ENCODE results near the gene ASIC4. TPM values are rescaled to one million over a fixed set of nuclear protein-coding genes. Genes with fewer than 3 reads are reported as not detected.

Gene ASIC4
- total and polyA plus RNA-seq, 2 of the 8 experiments (the other 6 are each of a cell fraction or from before 2014, with no cell fraction given), result 0.12 to 0.22 TPM

DNA sequence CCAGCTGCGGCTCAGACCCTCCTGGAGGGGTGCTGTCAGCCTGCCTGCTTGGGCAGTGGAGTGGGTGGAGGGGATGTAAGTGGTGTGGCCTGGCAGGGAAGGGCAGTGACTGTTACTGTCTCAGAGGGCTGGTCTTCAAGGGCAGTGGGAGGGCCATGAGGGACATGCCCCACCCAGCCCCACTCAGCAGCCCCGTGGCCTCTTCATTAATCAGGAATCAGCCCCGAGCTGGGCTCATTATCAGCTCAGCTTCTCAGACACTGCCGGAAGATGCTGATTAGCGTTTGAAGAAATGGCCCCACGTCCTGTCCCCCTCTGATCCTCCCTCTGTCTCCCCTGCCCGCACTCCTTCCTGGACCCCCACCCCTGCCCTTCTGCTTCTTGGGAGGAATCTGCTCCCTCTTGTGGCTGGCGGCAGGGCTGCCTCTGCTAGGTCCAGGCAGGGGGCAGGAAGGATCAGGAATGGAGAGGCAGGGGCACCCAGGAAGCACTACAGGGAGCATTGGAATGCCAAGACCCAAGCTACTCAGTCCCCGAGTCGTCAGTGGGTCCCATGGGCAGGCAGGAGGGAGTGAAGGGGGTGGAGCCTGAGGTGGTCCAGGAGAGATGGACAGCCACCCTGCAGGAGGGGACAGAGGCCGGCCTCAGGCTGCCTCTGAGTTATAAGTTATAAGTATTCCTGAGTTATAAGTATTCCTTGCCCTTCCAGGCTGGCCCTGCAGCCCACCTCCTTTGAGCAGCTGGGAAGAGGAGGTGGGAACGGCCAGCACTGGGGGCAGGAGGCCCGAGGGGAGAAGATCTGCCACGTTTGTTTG, 7.0 kb downstream of the ASIC4 start (continued):
- TF ChIP-seq, protein P1, sequence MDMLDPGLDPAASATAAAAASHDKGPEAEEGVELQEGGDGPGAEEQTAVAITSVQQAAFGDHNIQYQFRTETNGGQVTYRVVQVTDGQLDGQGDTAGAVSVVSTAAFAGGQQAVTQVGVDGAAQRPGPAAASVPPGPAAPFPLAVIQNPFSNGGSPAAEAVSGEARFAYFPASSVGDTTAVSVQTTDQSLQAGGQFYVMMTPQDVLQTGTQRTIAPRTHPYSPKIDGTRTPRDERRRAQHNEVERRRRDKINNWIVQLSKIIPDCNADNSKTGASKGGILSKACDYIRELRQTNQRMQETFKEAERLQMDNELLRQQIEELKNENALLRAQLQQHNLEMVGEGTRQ (IDR thresholded peaks at IDR 0.05; ENCODE audit: low read length), result no peak
- no peak for TF ChIP-seq CREB1 (IDR thresholded peaks at IDR 0.05)
- TF ChIP-seq EZH2 (IDR thresholded peaks at IDR 0.05; ENCODE audit: low read depth, low read length, severe bottlenecking), result no peak
- TF ChIP-seq POU5F1 (IDR thresholded peaks at IDR 0.05; ENCODE audit: low read depth, low read length), result no peak
- no peak for TF ChIP-seq TCF12 (IDR thresholded peaks at IDR 0.05; ENCODE audit: low read depth, low read length)
- TF ChIP-seq JUN (IDR thresholded peaks at IDR 0.05; ENCODE audit: low read depth, low read length), result no peak
- no peak for TF ChIP-seq POLR2A (IDR thresholded peaks at IDR 0.05; ENCODE audit: control extremely low read depth in 1 of 2, low read depth in 2 of 2, low read length in 2 of 2)
- TF ChIP-seq, protein P2, sequence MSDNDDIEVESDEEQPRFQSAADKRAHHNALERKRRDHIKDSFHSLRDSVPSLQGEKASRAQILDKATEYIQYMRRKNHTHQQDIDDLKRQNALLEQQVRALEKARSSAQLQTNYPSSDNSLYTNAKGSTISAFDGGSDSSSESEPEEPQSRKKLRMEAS (IDR thresholded peaks at IDR 0.05), result peak; percentile 57
- TF ChIP-seq RNF2 (IDR thresholded peaks at IDR 0.05; ENCODE audit: borderline replicate concordance, low read depth, low read length, missing control alignments, poor library complexity, severe bottlenecking), result no peak
- TF ChIP-seq HDAC6 (IDR thresholded peaks at IDR 0.05; ENCODE audit: low read depth, low read length), result no peak
- TF ChIP-seq CEBPB (IDR thresholded peaks at IDR 0.05; ENCODE audit: low read depth, low read length), result no peak; the same call in 1 of the 2 replicates
- TF ChIP-seq SP4 (IDR thresholded peaks at IDR 0.05; ENCODE audit: low read length), result peak; percentile 51; the same call in 1 of the 2 replicates
